ENCODE measurements around the gene GATAD2A.

GATAD2A gene

GRCh38 chr19:19528721-19529490 is 123.4 kb downstream of the GATAD2A start, which contains the start of gene YJEFN3:
Gene YJEFN3 (plus strand): TSS chr19:19528911. CDS start chr19:19528933, 22 bp downstream.
- Mint-ChIP-seq H3K27ac (no peak within 1 kb of the TSS), H3K36me3 (ENCODE audit: low read depth) (peaks cover 16% of the 10 kb centered on the region), H3K9me3 (no peaks in the 10 kb centered on the region), H3K4me1 (ENCODE audit: low read depth) (peaks cover 2% of the 10 kb centered on the region), H3K27me3 (ENCODE audit: low read depth) (no peaks in the 10 kb centered on the region), H3K4me3 (no peak within 1 kb of the TSS)
- no peak for DNase-seq (ENCODE audit: low spot score)

- Mint-ChIP-seq H3K9me3 (no peaks in the 10 kb centered on the region), H3K36me3 (ENCODE audit: low read depth) (peaks cover 13% of the 10 kb centered on the region), H3K4me3 (no peak overlapping the region), H3K4me1 (ENCODE audit: low read depth) (peaks cover 2% of the 10 kb centered on the region), H3K27ac (no peak overlapping the region), H3K27me3 (ENCODE audit: low read depth) (no peaks in the 10 kb centered on the region)
- no peak for DNase-seq (ENCODE audit: low spot score)
Measured at GRCh38 chr19:19529783-19530422, 124.4 kb downstream of the GATAD2A start.

- DNase-seq (ENCODE audit: low spot score) = no peak
- Mint-ChIP-seq H3K36me3 (ENCODE audit: low read depth) (peaks cover 13% of the 10 kb centered on the region), H3K27ac (peak overlapping the region; percentile 15)
Measured at GRCh38 chr19:19530423-19530804, 124.9 kb downstream of the GATAD2A start.

GRCh38 chr19:19530889-19531288 is 125.4 kb downstream of the GATAD2A start:
- Mint-ChIP-seq H3K4me1 (ENCODE audit: low read depth) (peaks cover 2% of the 10 kb centered on the region), H3K27me3 (ENCODE audit: low read depth) (no peaks in the 10 kb centered on the region), H3K27ac (peak overlapping the region; percentile 34), H3K4me3 (no peak overlapping the region), H3K9me3 (no peaks in the 10 kb centered on the region), H3K36me3 (ENCODE audit: low read depth) (peaks cover 13% of the 10 kb centered on the region)
- DNase-seq (ENCODE audit: low spot score) = no peak

More at GRCh38 chr19:19530423-19530804, 124.9 kb downstream of the GATAD2A start:
- H3K27me3 Mint-ChIP-seq (ENCODE audit: low read depth) = no peaks in the 10 kb centered on the region
- H3K4me1 Mint-ChIP-seq (ENCODE audit: low read depth) = peaks cover 2% of the 10 kb centered on the region
- H3K4me3 Mint-ChIP-seq = no peak overlapping the region
- H3K9me3 Mint-ChIP-seq = no peaks in the 10 kb centered on the region

GRCh38 chr19:19531951-19532805 is 126.7 kb downstream of the GATAD2A start:
- Mint-ChIP-seq H3K27me3 (ENCODE audit: low read depth) (peaks cover 6% of the 10 kb centered on the region), H3K9me3 (no peaks in the 10 kb centered on the region), H3K4me1 (ENCODE audit: low read depth) (peaks cover 2% of the 10 kb centered on the region), H3K27ac (peak overlapping the region; percentile 52), H3K4me3 (no peak overlapping the region), H3K36me3 (ENCODE audit: low read depth) (peaks cover 14% of the 10 kb centered on the region)
- peak; percentile 77 for DNase-seq (ENCODE audit: low spot score)

- H3K36me3 Mint-ChIP-seq (ENCODE audit: low read depth) = peaks cover 13% of the 10 kb centered on the region
- no peak overlapping the region for H3K27ac Mint-ChIP-seq
- H3K27me3 Mint-ChIP-seq (ENCODE audit: low read depth) = peaks cover 10% of the 10 kb centered on the region
- H3K9me3 Mint-ChIP-seq = no peaks in the 10 kb centered on the region
- H3K4me1 Mint-ChIP-seq (ENCODE audit: low read depth) = peaks cover 6% of the 10 kb centered on the region
- no peak for DNase-seq (ENCODE audit: low spot score)
- H3K4me3 Mint-ChIP-seq = no peak overlapping the region
Measured at GRCh38 chr19:19532806-19533701, 127.6 kb downstream of the GATAD2A start.

GRCh38 chr19:19533841-19534240 is 128.4 kb downstream of the GATAD2A start:
- Mint-ChIP-seq H3K27me3 (ENCODE audit: low read depth) (peaks cover 15% of the 10 kb centered on the region), H3K36me3 (ENCODE audit: low read depth) (peaks cover 9% of the 10 kb centered on the region), H3K4me1 (ENCODE audit: low read depth) (peaks cover 10% of the 10 kb centered on the region), H3K4me3 (no peak overlapping the region), H3K27ac (no peak overlapping the region), H3K9me3 (no peaks in the 10 kb centered on the region)
- DNase-seq (ENCODE audit: low spot score) = no peak

GRCh38 chr19:19534556-19535265 is 129.2 kb downstream of the GATAD2A start:
- Mint-ChIP-seq H3K9me3 (no peaks in the 10 kb centered on the region), H3K27ac (peak overlapping the region; percentile 32), H3K36me3 (ENCODE audit: low read depth) (peaks cover 7% of the 10 kb centered on the region), H3K4me1 (ENCODE audit: low read depth) (peaks cover 12% of the 10 kb centered on the region), H3K4me3 (no peak overlapping the region), H3K27me3 (ENCODE audit: low read depth) (peaks cover 18% of the 10 kb centered on the region)
- no peak for DNase-seq (ENCODE audit: low spot score)

GRCh38 chr19:19535311-19536191 is 130.1 kb downstream of the GATAD2A start:
- Mint-ChIP-seq H3K9me3 (no peaks in the 10 kb centered on the region), H3K27ac (no peak overlapping the region), H3K36me3 (ENCODE audit: low read depth) (peaks cover 7% of the 10 kb centered on the region), H3K27me3 (ENCODE audit: low read depth) (peaks cover 18% of the 10 kb centered on the region), H3K4me3 (no peak overlapping the region), H3K4me1 (ENCODE audit: low read depth) (peaks cover 12% of the 10 kb centered on the region)
- DNase-seq (ENCODE audit: low spot score) = no peak

- Mint-ChIP-seq H3K4me1 (ENCODE audit: low read depth) (peaks cover 13% of the 10 kb centered on the region), H3K27me3 (ENCODE audit: low read depth) (peaks cover 21% of the 10 kb centered on the region), H3K4me3 (peak overlapping the region; percentile 15), H3K27ac (peak overlapping the region; percentile 78), H3K36me3 (ENCODE audit: low read depth) (peaks cover 4% of the 10 kb centered on the region), H3K9me3 (no peaks in the 10 kb centered on the region)
- no peak for DNase-seq (ENCODE audit: low spot score)
Measured at GRCh38 chr19:19537075-19538048, 131.9 kb downstream of the GATAD2A start.

GRCh38 chr19:19538061-19538784 is 132.7 kb downstream of the GATAD2A start, which contains the start of gene CILP2:
Gene CILP2 (plus strand): TSS chr19:19538265. CDS start chr19:19538350, 85 bp downstream.
- no peak for DNase-seq (ENCODE audit: low spot score)
- peaks cover 15% of the 10 kb centered on the region for H3K4me1 Mint-ChIP-seq (ENCODE audit: low read depth)
- peaks cover 21% of the 10 kb centered on the region for H3K27me3 Mint-ChIP-seq (ENCODE audit: low read depth)
- H3K9me3 Mint-ChIP-seq = no peaks in the 10 kb centered on the region
- peaks cover 4% of the 10 kb centered on the region for H3K36me3 Mint-ChIP-seq (ENCODE audit: low read depth)
- H3K27ac Mint-ChIP-seq = peak within 1 kb of the TSS; percentile 20
- H3K4me3 Mint-ChIP-seq = peak within 1 kb of the TSS; percentile 15

Data from T-helper 2 cell treated with Interferon-gamma antibody and Interleukin-4, amounts not matched to agents 5 μg/mL and 100 μg/mL, for 36 hours (primary cell).